ENCODE results near the gene P4HA1.
A peak's percentile ranks its signal among the peaks of the same experiment; 100 is the strongest.
"Not testable (repeated sequence)": the region's sequence is repeated elsewhere in the genome, so short reads cannot be mapped to it uniquely, and the experiment has no call there.

Gene P4HA1

DNA sequence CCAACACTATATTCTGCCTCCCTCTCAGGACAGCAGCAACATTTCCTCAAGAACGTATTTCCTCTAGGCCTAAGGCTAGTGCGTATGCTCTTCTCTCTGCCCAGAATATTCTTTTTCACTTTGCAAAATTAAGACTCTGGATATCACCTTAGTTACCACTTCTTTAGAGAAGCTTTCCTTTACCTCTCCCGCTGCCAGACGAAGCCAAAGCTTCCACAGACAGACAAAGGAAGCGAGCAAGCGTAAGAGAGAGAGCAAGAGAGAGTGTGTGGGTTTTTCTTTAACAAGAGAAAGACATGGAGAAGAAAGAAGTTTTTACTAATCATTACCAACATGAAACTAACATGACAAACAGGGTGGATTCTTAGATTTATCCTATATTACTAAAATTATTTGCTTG lies 64.1 kb downstream of the P4HA1 start:
- DNase-seq (ENCODE audit: low read depth), result no peak
- TF ChIP-seq, protein P1, sequence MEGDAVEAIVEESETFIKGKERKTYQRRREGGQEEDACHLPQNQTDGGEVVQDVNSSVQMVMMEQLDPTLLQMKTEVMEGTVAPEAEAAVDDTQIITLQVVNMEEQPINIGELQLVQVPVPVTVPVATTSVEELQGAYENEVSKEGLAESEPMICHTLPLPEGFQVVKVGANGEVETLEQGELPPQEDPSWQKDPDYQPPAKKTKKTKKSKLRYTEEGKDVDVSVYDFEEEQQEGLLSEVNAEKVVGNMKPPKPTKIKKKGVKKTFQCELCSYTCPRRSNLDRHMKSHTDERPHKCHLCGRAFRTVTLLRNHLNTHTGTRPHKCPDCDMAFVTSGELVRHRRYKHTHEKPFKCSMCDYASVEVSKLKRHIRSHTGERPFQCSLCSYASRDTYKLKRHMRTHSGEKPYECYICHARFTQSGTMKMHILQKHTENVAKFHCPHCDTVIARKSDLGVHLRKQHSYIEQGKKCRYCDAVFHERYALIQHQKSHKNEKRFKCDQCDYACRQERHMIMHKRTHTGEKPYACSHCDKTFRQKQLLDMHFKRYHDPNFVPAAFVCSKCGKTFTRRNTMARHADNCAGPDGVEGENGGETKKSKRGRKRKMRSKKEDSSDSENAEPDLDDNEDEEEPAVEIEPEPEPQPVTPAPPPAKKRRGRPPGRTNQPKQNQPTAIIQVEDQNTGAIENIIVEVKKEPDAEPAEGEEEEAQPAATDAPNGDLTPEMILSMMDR (IDR thresholded peaks at IDR 0.05; ENCODE audit: insufficient read depth, low read depth, low read length, missing control alignments), result no peak
- no peak overlapping the region for H3K4me3 ChIP-seq (ENCODE audit: low read length)

DNA sequence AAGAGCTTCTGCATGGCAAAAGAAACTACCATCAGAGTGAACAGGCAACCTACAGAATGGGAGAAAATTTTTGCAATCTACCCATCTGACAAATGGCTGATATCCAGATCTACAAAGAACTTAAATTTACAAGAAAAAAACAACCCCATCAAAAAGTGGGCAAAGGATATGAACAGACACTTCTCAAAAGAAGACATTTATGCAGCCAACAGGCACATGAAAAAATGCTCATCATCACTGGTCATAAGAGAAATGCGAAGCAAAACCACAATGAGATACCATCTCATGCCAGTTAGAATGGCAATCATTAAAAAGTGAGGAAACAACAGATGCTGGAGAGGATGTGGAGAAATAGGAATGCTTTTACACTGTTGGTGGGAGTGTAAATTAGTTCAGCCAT lies 70.0 kb downstream of the P4HA1 start:
- H3K4me3 ChIP-seq (ENCODE audit: low read length); DNase-seq (ENCODE audit: low read depth): not testable (repeated sequence)

DNA sequence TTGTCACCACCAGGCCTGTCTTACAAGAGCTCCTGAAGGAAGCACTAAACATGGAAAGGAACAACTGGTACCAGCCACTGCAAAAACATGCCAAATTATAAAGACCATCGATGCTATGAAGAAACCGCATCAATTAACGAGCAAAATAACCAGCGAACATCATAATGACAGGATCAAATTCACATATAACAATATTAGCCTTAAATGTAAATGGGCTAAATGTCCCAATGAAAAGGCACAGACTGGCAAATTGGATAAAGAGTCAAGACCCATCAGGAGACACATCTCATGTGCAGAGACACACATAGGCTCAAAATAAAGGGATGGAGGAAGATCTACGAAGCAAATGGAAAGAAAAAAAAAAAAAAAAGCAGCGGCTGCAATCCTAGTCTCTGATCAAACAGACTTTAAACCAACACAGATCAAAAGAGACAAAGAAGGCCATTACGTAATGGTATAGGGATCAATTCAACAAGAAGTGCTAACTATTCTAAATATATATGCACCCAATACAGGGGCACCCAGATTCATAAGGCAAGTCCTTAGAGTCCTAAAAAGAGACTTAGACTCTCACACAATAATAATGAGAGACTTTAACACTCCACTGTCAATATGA lies 73.1 kb downstream of the P4HA1 start:
- DNase-seq (ENCODE audit: low read depth); H3K4me3 ChIP-seq (ENCODE audit: low read length): not testable (repeated sequence)

- not testable (repeated sequence) for DNase-seq (ENCODE audit: low read depth)
These were observed 73.7 kb downstream of the P4HA1 start for GRCh38 chr10:73022961-73023360.

DNA sequence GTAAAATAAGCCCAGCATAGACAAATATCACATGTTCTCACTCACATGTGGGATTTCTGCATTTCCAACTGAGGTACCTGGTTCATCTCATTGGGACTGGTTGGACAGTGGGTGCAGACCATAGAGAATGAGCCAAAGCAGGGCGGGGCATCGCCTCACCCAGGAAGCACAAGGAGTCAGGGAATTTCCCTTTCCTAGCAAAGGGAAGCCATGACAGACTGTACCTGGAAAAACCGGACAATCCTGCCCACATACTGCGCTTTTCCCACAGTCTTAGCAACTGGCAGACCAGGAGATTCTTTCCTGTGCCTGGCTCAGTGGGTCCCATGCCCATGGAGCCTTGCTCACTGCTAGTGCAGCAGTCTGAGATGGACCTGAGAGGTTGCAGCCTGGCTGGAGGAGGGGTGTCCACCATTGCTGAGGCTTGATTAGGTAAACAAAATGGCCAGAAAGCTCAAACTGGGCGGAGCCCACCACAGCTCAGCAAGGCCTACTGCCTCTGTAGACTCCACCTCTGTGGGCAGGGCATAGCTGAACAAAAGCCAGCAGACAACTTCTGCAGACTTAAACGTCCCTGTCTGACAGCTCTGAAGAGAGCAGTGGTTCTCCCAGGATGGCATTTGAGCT lies 75.0 kb downstream of the P4HA1 start:
- DNase-seq (ENCODE audit: low read depth), result peak; percentile 73
- not testable (repeated sequence) for H3K4me3 ChIP-seq (ENCODE audit: low read length)

More at GRCh38 chr10:73022961-73023360, 73.7 kb downstream of the P4HA1 start:
- H3K4me3 ChIP-seq (ENCODE audit: low read length), result not testable (repeated sequence)

DNA sequence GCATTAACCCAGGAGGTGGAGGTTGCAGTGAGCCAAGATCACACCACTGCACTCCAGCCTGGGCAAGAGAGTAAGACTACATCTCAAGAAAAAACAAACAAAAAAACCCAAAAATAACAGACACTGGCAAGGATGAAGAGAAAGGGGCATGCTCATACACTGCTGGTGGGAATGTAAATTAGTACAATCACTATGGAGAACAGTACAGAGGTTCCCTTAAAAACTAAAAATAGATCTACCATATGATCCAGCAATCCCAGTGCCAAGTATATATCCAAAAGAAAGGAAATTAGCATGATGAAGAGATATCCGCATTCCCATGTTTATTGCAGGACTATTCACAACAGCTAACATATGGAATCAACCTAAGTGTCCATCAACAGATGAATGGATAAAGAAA lies 75.6 kb downstream of the P4HA1 start:
- no peak overlapping the region for H3K4me3 ChIP-seq (ENCODE audit: low read length)
- DNase-seq (ENCODE audit: low read depth), result no peak
- TF ChIP-seq, protein P1 (IDR thresholded peaks at IDR 0.05; ENCODE audit: insufficient read depth, low read depth, low read length, missing control alignments), result no peak

GRCh38 chr10:73019100-73019499 lies 77.6 kb downstream of the P4HA1 start:
- H3K4me3 ChIP-seq (ENCODE audit: low read length), result no peak overlapping the region
- no peak for DNase-seq (ENCODE audit: low read depth)
- TF ChIP-seq, protein P1 (IDR thresholded peaks at IDR 0.05; ENCODE audit: insufficient read depth, low read depth, low read length, missing control alignments), result no peak

DNA sequence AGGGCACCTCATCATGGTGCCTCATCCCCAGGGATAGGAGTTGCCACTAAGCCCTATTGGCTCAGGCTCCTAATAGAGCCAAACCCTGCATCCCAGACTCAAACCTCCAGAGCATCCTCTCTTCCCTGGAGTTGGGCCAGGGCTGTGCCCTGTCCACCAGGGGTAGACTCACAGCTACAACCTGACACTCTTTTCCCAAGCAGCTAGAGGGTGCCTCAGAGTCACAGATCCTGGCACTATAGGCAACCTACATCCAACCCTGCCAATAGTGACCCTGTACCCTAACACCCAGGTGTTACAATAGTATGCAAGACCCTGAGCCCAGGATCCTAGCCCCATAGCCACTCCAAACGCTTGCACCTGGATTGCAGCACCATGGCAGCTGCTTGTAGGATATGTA lies 78.0 kb downstream of the P4HA1 start:
- H3K4me3 ChIP-seq (ENCODE audit: low read length), result no peak overlapping the region
- DNase-seq (ENCODE audit: low read depth), result no peak
- TF ChIP-seq, protein P1 (IDR thresholded peaks at IDR 0.05; ENCODE audit: insufficient read depth, low read depth, low read length, missing control alignments), result no peak

- H3K4me3 ChIP-seq (ENCODE audit: low read length), result no peak overlapping the region
- TF ChIP-seq, protein P1 (IDR thresholded peaks at IDR 0.05; ENCODE audit: insufficient read depth, low read depth, low read length, missing control alignments), result no peak
- DNase-seq (ENCODE audit: low read depth), result peak; percentile 33
These were observed 78.6 kb downstream of the P4HA1 start for GRCh38 chr10:73017955-73018480.
